Activated CD4-positive, CD25-positive, alpha-beta regulatory T cell treated with anti-CD3 and anti-CD28 coated beads, Interleukin-2, amount 50 U/mL, for 16 hours (primary cell): Measurements from ENCODE around the gene PLXNA2.

ENCODE experiments used
- DNase-seq: peaks from one replicate; pipeline ENCODE4 v3.0.0-alpha.2; 2020; ENCODE audit warnings: low read depth, low spot score

The PLXNA2 gene

GRCh38 chr1:208206092-208206698 is 38.0 kb downstream of the PLXNA2 start:
- no peak for DNase-seq

DNA sequence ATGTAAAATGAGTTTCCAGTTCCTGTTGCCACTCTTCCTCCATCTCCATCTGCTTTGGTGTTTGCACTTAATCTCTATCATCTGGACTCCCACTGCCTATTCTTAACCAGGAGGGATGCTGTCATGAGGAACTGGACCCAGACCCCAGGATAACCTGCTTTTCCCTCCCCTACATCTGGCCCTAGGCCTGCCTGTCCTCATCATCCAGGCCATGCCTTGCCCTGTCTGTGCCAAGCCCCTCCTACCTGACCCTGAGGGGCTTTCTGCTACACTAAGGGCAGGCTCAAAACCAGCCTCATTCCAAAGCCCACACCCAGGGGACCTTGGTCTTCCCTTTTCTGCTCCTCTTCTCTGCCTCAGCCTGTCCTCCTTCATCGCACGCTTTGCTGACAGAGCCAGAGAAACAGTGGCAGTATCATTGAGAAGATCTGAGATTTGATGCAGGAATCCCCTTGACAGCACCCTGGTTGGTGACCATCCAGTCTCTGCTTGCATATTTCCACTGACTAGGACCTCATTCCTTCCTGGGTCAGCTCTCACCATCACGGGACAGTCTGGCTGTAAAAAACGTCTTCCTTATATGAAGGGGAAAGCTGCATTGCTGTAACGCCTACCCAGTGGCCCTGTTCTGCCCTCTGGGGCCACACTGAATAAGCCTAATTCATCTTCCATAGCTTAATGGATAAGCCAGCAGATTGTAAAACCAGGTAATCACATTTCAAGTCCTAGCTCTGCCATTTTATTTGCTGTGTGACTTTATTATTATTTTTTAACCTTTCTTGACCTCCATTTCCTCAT is 38.8 kb downstream of the PLXNA2 start:
- no peak for DNase-seq

- no peak for DNase-seq
Measured at GRCh38 chr1:208204779-208205178, 39.4 kb downstream of the PLXNA2 start.

- DNase-seq = no peak
Measured at GRCh38 chr1:208203848-208204609, 40.2 kb downstream of the PLXNA2 start.

GRCh38 chr1:208203127-208203847 is 40.9 kb downstream of the PLXNA2 start:
- no peak for DNase-seq

DNA sequence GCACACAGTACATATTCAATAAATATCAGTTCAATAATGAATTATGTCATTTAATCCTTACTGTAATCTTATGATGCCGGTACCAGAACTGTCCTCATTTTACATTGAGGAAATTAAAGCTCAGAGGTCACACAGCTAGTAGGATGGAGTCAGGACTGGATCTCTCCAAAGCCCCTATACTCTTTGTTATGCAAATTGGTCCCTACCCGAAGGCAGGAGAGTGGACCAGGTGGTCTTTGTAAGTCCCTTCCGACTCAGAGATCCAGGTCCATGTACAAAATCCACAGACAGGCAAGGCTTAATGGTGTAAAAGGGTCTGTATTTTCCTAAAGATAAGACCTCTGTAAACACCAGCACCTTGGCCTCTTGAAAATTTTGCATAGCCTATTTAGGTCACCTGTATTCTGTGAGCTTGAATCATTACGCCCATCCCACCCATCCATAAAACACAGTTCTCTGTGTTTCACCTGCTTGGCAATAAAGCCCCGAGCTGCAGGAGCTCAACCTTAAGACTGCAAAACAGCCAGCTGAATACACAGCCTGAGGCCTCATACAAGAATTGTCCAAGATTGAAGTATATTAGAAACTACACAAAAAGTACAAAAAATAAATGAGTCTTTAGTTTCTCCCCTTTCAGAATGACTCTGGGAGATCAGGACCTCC is 41.7 kb downstream of the PLXNA2 start:
- no peak for DNase-seq

DNA sequence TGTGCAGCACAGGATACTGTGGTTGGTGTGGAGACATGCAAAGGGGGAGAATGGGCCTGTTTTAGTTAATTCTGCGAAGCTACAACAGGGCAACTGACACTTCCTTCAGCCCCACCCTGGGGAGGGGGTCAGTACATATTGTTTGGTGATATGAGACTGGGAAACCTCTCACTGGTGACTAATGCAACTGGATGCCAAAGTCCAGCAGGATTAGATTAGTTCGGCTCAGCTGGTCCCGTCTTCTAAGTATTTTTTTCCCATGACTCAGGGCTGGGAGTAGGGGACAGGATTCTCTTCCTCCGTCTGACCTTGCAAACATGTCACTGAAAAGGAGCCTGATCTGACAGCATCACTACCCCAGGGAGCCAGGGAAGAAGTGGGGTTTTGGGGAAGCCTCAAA is 43.0 kb downstream of the PLXNA2 start:
- DNase-seq = no peak

- no peak for DNase-seq
Measured at GRCh38 chr1:208200116-208200515, 44.1 kb downstream of the PLXNA2 start.

DNA sequence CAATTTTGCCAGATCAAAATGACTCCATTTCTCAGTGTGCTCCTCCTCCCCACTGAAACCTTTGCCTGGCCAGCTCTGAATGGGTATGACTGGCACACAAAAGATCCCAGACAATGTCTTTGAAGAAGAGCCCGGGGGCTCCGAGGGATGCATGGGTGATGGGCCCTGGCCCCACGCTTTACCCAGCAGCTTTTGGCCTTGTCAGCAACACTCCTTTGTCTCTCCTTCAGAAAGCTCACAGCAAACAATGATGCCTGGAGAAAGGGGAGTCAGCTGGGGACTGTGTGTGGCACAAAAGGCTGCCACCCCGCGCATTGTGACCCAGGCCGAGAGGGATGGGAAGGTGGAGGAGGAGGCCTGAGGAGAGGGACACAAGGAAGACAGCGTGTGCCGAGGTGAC is 45.9 kb downstream of the PLXNA2 start:
- DNase-seq = no peak

- no peak for DNase-seq
Measured at GRCh38 chr1:208194944-208195343, 49.2 kb downstream of the PLXNA2 start.

- no peak for DNase-seq
Measured at GRCh38 chr1:208192995-208193394, 51.2 kb downstream of the PLXNA2 start.

DNA sequence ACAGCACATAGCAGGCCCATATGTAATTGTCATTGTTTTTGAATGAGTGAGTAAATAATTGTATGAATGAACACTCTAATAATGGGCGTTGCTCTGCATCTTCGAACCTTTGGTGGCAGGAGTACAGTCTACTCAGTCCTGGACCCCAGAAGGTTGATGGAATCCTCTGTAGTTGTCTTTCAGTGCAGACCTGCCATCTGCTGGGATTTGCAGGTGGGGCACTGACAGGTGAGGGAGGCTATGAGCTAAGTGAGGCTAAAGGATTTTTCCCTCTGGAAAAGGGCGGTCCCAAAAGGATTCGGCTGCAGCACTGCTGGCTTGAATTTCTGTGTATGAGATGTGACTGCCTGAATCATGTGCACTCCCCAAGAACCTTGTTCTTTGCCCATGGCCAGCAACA is 53.4 kb downstream of the PLXNA2 start:
- no peak for DNase-seq

GRCh38 chr1:208189716-208190115 is 54.5 kb downstream of the PLXNA2 start:
- no peak for DNase-seq

DNA sequence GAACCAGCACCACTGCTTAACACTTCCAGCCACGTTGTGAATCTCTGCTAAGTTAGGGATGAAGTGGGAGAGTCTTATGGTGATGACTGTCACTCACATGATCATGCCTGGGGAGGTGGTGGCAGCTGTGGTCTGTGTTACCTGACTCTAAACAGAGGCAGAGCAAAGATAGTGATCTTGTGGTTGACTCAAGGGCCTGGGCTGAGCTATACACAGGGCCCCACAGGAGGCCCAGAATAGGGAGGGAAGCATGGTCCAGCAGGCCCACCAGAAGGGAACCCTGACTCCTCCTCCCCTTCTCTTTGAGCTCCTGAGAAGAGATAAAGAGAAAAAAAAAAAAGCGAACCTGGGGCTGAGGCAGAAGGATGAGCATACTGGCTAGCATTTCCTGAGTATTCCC is 55.0 kb downstream of the PLXNA2 start:
- no peak for DNase-seq

GRCh38 chr1:208188607-208189006 is 55.6 kb downstream of the PLXNA2 start:
- no peak for DNase-seq

DNA sequence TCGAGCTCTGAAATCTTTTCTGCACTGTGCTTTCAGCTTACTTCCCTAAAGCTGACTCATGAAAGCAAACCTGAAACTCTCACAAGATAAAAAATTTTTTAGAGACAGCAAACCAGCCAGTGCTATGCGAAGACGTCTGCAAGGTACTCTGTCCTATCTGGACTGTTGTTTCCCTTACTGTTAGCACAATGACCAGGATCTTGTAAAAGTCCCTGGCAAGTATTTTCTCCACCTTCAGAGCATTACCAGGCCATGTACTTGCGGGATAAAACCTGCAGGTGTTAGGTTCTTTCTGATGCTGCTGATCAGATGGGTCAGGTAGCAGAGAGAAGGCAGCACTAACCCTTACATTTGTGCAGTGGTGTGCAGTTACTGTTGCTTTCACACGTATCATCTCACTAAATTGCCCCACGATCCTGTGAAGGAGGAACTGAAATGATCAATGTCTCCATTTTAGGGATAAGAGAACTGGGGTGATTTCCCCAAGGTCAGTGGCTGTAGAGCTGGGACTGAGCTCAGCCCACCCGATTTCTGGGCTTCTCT is 56.6 kb downstream of the PLXNA2 start:
- no peak for DNase-seq

DNA sequence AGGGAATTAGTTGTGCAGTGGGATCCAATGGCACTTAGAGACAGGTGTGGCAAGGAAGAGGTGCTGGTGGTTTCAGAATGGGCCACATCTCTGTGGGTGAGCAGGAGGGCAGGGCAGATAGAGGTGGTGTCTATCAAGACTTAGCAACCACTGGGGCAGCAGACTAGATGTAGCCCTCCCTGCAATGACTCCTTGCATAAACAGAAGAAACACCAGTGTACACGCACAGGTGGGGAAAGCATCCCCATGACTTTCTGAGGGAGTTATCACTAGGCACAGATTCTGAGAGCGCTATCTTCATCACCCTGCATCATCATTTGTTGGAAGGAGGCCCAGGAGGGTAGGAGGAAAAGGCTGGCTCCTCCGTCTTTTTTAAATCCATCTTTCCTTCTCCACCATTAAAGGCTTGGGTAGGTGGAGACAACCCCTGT is 58.4 kb downstream of the PLXNA2 start:
- no peak for DNase-seq

GRCh38 chr1:208184966-208185654 is 59.1 kb downstream of the PLXNA2 start:
- no peak for DNase-seq

DNA sequence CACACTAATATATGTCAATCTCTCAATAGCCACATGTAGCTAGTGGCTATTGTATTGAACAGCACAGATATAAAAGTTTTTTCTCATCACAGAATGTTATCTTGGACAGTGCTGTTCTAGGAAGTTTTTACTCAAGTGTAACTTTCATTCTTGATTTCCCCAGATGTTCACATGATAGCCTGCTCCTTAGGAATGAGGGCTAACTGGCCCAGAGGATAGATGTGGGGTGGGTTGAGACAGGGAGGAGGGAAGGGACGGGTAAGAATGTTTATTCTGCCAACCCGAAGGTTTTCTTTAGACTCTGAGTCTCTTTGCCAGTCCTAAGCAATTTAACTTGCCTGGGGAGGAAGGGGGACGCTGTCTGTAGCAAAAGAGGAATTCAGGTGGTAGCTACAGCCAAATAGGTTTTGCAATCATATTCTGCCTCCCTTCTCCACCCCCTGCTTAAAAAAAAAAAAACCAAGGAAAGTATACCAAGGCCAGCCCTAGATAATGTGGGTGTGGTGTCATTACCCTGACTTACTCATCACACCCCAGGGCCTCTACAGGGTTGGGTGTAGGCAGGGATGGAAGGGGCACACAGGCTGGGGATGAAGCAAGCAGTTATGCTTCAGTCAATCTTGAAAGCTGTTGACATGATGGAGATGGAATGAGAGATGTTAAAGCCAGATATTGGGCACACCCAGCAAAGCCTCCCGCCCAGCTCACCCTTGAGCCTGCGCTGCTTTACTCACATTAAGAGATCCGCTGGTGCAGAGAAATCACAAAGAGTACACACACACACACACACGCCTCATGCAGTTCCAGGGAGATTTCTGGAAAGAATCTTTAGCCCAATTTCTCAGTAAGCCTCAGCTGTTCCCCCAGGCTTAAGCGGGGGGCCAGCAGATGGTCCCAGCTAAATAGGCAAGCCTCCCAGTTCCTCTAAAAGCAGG is 59.9 kb downstream of the PLXNA2 start:
- no peak for DNase-seq
